C4-2B (cell line): Measurements from ENCODE around the gene HDHD3.

Experiments
- CTCF ChIP-seq: fragments of 450-650 bp; conservative IDR thresholded peaks from 2 replicates; pipeline ENCODE4 v1.5.1; 2017; ENCODE audit warnings: mild to moderate bottlenecking
- ZFX ChIP-seq: fragments of 450-650 bp; IDR thresholded peaks from 2 replicates; pipeline ENCODE4 v1.6.1; 2017

- TF ChIP-seq CTCF (no peak), ZFX (no peak)
Measured at GRCh38 chr9:113341712-113342410, 34.9 kb downstream of the HDHD3 start.
